ENCODE measurements around the gene ACE2. TPM values are rescaled to one million over a fixed set of nuclear protein-coding genes. Genes with fewer than 3 reads are reported as not detected.

Gene ACE2
- polyA plus RNA-seq, 1 donor (not counting 4 experiments of a cell fraction or from before 2014, with no cell fraction given), result 0.51 TPM

DNA sequence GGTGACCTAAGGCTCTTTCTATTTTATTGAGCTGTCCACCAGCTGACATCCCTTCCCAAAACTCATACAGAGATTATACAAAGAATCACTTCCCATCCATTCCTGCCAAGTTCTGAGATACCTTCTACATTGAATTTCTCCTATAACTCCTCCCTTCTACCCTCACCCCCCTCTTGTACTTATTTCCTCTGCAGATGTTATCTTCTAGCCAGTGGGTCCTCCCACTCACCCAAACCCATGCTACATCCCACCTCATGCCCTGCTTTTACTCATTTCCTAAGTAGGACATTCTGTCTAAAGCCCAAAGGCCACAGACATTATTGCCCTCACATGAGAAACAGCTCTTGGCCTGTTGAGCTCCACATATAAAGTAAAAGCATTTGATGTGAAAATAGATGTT, 71.6 kb downstream of the ACE2 start:
- no peak overlapping the region for H2AFZ ChIP-seq (ENCODE audit: control insufficient read depth, low read length)
- no peaks in the 10 kb centered on the region for H3K79me2 ChIP-seq (ENCODE audit: control insufficient read depth, insufficient read depth, low read length)
- H3K27ac ChIP-seq (ENCODE audit: control insufficient read depth, insufficient read depth, low read length), result no peak overlapping the region
- dilution Hi-C loops (cut with MboI; ENCODE audit: extremely low pct_ligation_motif_present, low sequenced_read_pairs), result no loop called here
- H3K4me3 ChIP-seq (ENCODE audit: control insufficient read depth in 2 of 3, extremely low read depth in 1 of 3, insufficient read depth in 2 of 3, low read depth in 1 of 3, low read length in 3 of 3), result no peak overlapping the region
- no peak overlapping the region for H3K9ac ChIP-seq (ENCODE audit: control insufficient read depth, extremely low read depth, insufficient read depth, low read length)
- no peak overlapping the region for H3K4me2 ChIP-seq (ENCODE audit: control insufficient read depth, extremely low read depth, insufficient read depth, low read depth, low read length)
- H4K20me1 ChIP-seq (ENCODE audit: control insufficient read depth, extremely low read depth, insufficient read depth, low read length), result no peaks in the 10 kb centered on the region
- H3K9me1 ChIP-seq (ENCODE audit: control insufficient read depth, extremely low read depth, insufficient read depth, low read length), result no peaks in the 10 kb centered on the region
- TF ChIP-seq EZH2 (IDR thresholded peaks at IDR 0.05; ENCODE audit: low read length), result no peak
- TF ChIP-seq, protein P1, sequence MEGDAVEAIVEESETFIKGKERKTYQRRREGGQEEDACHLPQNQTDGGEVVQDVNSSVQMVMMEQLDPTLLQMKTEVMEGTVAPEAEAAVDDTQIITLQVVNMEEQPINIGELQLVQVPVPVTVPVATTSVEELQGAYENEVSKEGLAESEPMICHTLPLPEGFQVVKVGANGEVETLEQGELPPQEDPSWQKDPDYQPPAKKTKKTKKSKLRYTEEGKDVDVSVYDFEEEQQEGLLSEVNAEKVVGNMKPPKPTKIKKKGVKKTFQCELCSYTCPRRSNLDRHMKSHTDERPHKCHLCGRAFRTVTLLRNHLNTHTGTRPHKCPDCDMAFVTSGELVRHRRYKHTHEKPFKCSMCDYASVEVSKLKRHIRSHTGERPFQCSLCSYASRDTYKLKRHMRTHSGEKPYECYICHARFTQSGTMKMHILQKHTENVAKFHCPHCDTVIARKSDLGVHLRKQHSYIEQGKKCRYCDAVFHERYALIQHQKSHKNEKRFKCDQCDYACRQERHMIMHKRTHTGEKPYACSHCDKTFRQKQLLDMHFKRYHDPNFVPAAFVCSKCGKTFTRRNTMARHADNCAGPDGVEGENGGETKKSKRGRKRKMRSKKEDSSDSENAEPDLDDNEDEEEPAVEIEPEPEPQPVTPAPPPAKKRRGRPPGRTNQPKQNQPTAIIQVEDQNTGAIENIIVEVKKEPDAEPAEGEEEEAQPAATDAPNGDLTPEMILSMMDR (optimal IDR thresholded peaks at IDR 0.05 in 1 of 3, IDR thresholded peaks at IDR 0.05 in 1 of 3, conservative IDR thresholded peaks at IDR 0.05 in 1 of 3; ENCODE audit: extremely low read depth in 1 of 3, insufficient read depth in 2 of 3, low read length in 3 of 3), result no peak
- H3K4me1 ChIP-seq (ENCODE audit: control insufficient read depth, extremely low read depth, insufficient read depth, low read length), result peaks cover 17% of the 10 kb centered on the region
- no peak for DNase-seq (ENCODE audit: low read depth, low spot score)
- no peaks in the 10 kb centered on the region for H3K36me3 ChIP-seq (ENCODE audit: control insufficient read depth in 2 of 2, extremely low read depth in 1 of 2, insufficient read depth in 2 of 2, low read length in 2 of 2)
- no peaks in the 10 kb centered on the region for H3K27me3 ChIP-seq (ENCODE audit: control insufficient read depth, extremely low read depth, insufficient read depth, low read length)
- no peak for FAIRE-seq
- H3K9me3 ChIP-seq (ENCODE audit: control insufficient read depth, low read depth, low read length), result no peaks in the 10 kb centered on the region

DNA sequence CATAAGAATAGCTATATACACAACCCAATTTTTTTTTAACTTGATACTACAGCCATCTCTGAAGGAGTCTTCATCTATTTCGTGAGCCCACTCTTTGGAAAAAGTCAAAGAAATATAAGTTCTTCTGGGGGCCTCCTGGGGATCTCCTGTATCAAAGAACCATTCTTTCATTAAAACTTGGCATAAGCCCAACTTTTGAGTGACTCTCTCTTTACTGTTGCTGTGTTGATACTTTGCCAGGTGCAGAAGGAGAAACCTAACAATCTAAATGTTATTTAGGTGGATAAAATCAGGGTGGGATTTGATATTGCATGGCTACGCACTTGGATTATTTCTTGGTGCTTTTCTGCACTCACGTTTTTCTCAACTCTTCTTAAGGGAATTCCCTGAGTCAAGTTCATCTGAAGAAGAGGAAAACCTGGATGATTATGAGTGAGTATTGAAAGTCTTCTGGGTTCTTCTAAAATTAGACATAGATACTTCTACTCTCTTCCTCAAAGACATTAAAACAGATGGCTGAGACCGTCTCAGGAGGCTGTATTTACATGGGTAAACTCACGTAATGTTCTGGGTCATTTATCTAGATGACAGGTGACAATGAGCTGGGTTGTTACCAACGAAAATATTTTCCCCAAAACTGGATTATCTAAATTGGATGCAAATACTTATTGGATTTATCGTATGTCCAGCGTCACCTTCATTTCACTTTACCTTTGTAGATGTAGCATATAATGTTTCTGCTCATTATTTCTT, 74.9 kb downstream of the ACE2 start:
- DNase-seq (ENCODE audit: low read depth, low spot score) (no peak), FAIRE-seq (no peak)
- H3K4me1 ChIP-seq (ENCODE audit: control insufficient read depth, extremely low read depth, insufficient read depth, low read length), result peaks cover 17% of the 10 kb centered on the region
- no peak overlapping the region for H3K27ac ChIP-seq (ENCODE audit: control insufficient read depth, insufficient read depth, low read length)
- no peaks in the 10 kb centered on the region for H3K27me3 ChIP-seq (ENCODE audit: control insufficient read depth, extremely low read depth, insufficient read depth, low read length)
- no peaks in the 10 kb centered on the region for H3K79me2 ChIP-seq (ENCODE audit: control insufficient read depth, insufficient read depth, low read length)
- no peaks in the 10 kb centered on the region for H4K20me1 ChIP-seq (ENCODE audit: control insufficient read depth, extremely low read depth, insufficient read depth, low read length)
- H3K9ac ChIP-seq (ENCODE audit: control insufficient read depth, extremely low read depth, insufficient read depth, low read length), result no peak overlapping the region
- H2AFZ ChIP-seq (ENCODE audit: control insufficient read depth, low read length), result no peak overlapping the region
- no peaks in the 10 kb centered on the region for H3K9me1 ChIP-seq (ENCODE audit: control insufficient read depth, extremely low read depth, insufficient read depth, low read length)
- TF ChIP-seq, protein P1 (optimal IDR thresholded peaks at IDR 0.05 in 1 of 3, IDR thresholded peaks at IDR 0.05 in 1 of 3, conservative IDR thresholded peaks at IDR 0.05 in 1 of 3; ENCODE audit: extremely low read depth in 1 of 3, insufficient read depth in 2 of 3, low read length in 3 of 3), result no peak
- no peak for TF ChIP-seq EZH2 (IDR thresholded peaks at IDR 0.05; ENCODE audit: low read length)
- H3K36me3 ChIP-seq (ENCODE audit: control insufficient read depth in 2 of 2, extremely low read depth in 1 of 2, insufficient read depth in 2 of 2, low read length in 2 of 2), result no peaks in the 10 kb centered on the region
- H3K4me3 ChIP-seq (ENCODE audit: control insufficient read depth in 2 of 3, extremely low read depth in 1 of 3, insufficient read depth in 2 of 3, low read depth in 1 of 3, low read length in 3 of 3), result no peak overlapping the region
- dilution Hi-C loops (cut with MboI; ENCODE audit: extremely low pct_ligation_motif_present, low sequenced_read_pairs), result no loop called here
- no peaks in the 10 kb centered on the region for H3K9me3 ChIP-seq (ENCODE audit: control insufficient read depth, low read depth, low read length)
- H3K4me2 ChIP-seq (ENCODE audit: control insufficient read depth, extremely low read depth, insufficient read depth, low read depth, low read length), result no peak overlapping the region
